GM11168 (cell line): Measurements from ENCODE around the gene ZNF662.
"Not testable (repeated sequence)": the region's sequence is repeated elsewhere in the genome, so short reads cannot be mapped to it uniquely, and the experiment has no call there.

Source experiments
- in situ Hi-C: fragments of 300-500 bp; cut with MboI; formaldehyde crosslinking; loops from one replicate; pipeline ENCODE4 v1.12.0; 2022; ENCODE audit warnings: low sequenced_read_pairs; ENCODE audit not compliant: unreplicated experiment

Gene ZNF662

DNA sequence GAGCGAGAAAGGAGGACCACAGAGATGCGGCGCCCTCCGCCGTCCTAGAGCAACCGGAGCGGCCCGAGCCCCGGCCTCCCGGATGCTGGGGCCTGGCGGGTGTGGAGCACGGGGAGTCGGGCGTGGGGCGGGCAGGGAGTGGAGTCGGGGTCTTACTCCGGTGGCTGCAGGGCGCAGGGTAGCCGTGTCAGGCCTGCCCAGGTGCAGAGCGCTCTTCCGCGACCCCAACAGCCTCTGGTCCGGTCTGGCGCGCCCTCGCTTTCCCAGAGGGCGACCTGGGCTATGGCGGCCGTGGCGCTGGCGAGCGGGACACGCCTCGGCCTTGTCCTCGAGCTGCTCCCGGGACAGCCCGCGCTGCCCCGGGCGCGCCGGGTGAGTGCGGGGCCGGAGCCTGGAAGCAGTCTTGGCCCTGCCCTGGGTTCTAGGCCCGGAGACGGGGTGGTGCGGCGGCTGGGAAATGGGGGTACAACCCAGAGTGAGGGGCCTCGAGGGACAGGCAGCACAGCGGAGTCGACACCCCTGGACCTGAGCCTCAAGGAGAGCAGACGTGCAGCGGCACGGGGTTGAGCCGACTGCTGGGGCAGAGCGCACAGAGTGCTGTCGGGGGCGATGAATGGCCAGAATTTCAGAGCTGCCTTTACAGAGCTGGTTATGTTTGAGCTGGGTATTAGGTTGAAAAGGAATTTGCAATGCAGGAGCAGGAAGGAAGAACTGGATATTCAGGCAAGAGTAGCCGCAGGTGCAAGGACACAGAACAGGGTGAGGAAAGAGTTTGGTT, at the start of gene ZNF662:
Gene ZNF662, plus strand, starts transcription at position 73 of the 778 bp plus-strand sequence. CDS start 1,973 bp downstream, outside the sequence.
- in situ Hi-C loops, result no loop called here

DNA sequence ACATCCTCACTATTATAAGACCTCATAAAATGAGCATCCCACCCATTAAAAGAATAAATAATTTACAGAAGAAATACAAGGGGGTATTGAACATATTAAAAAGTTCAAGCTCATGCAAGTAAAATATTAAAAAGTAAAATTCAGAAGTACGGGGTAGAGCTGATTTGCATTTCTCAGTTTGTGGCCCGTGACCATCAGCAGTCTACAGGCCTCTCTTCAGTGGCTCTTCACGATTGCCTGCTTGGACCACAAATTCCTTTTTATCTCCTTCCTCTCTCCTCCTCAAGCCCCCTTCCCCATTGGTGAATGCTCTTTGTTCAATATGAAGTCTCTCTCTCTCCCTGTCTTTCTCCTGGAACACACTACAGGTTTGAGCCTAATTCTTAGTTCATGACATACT, 49.4 kb upstream of the ZNF662 start:
- in situ Hi-C loops, result no loop called here

- in situ Hi-C loops, result no loop called here
Measured at GRCh38 chr3:42864321-42864950, 41.5 kb upstream of the ZNF662 start.

- in situ Hi-C loops, result no loop called here
Measured at GRCh38 chr3:42865256-42865655, 40.7 kb upstream of the ZNF662 start.

GRCh38 chr3:42867138-42867537, 38.8 kb upstream of the ZNF662 start:
- in situ Hi-C loops, result no loop called here

- in situ Hi-C loops, result no loop called here
Measured at GRCh38 chr3:42868841-42869240, 37.1 kb upstream of the ZNF662 start.

DNA sequence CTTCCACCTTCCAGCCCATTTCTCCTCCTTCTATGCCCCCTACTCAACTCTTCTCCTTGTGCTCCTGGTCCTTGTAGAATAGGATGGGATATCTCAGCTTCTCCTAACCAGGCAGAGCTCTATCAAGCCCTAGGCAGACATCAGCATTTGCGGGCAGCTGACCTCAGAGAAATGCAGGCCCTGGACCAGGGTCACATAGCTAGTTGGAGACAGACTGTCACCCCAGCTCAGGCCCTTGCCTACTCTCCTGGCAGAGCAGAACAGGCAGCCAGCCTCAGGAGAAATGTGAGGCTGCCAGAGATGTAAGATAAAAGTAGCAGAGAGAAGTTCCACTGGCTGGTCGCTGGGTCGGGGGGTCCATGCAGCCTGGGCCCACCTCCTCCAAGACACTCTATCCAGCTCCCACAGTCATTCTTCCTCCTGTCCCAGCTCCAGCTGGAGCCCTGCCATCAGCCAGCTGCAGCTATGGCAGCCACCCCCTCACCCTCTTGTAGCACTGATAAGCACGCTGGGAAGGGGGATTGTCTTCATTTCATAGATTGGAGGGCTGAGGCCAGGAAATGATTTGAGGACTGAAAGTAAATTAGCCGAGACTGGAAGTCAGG, 34.2 kb upstream of the ZNF662 start:
- in situ Hi-C loops, result loop anchor here (10.0 kb wide), 1 partner anchor 97 kb away; the partner anchor contains the start of gene CCDC13

DNA sequence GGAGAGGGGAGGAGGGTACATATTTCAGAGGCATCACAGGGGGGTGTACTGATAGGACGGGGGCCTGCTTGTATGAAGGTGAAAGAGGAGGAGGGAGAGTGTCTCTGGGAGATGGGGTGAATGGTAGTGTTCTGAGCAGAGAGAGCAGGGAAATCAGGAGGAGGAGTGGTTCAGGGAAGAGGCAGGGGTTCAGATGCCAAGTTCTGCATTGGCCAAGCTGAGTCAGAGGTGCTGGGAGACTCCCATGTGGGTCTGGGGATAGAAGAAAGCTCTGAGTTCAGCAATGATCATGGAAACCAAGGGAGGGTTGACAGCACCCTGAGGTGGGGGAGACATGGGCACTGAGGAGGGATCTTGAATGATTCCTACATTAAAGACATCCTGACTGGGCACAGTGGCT, 33.2 kb upstream of the ZNF662 start:
- in situ Hi-C loops, result loop anchor here (10.0 kb wide), 1 partner anchor 98 kb away; the partner anchor contains the start of gene CCDC13

DNA sequence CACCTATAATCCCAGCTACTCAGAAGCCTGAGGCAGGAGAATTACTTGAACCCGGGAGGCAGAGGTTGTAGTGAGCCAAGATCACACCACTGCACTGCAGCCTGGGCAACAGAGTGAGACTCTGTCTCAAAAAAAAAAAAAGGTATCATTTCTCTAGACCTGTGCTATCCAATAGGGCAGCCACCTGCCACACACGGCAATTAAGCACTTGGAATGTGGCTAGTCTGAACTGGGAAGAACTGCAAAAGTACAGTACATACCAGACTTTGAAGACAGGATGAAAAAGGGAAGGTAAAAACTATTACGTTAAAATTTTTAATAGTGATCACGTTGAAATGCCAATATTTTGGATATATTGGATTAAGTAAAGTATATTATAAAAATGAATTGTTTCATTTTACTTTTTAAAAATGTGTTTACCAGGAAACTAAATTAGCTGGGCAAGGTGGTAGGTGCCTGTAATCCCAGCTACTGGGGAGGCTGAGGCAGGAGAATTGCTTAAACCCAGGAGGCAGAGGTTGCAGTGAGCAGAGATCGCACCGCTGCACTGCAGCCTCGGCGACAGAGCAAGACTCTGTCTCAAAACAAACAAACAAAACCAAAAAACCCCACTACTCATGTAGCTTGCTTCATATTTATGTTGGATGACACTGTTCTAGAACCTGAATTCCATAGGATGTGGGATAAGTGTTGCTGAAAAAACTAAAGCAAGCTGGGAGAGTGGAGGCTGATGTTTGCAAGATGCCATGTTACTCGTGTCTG, 32.5 kb upstream of the ZNF662 start:
- in situ Hi-C loops, result loop anchor here (10.0 kb wide), 1 partner anchor 99 kb away; the partner anchor contains the start of gene CCDC13

GRCh38 chr3:42874749-42875148, 31.2 kb upstream of the ZNF662 start:
- in situ Hi-C loops, result loop anchor here (10.0 kb wide), 1 partner anchor 100 kb away; the partner anchor contains the start of gene CCDC13

DNA sequence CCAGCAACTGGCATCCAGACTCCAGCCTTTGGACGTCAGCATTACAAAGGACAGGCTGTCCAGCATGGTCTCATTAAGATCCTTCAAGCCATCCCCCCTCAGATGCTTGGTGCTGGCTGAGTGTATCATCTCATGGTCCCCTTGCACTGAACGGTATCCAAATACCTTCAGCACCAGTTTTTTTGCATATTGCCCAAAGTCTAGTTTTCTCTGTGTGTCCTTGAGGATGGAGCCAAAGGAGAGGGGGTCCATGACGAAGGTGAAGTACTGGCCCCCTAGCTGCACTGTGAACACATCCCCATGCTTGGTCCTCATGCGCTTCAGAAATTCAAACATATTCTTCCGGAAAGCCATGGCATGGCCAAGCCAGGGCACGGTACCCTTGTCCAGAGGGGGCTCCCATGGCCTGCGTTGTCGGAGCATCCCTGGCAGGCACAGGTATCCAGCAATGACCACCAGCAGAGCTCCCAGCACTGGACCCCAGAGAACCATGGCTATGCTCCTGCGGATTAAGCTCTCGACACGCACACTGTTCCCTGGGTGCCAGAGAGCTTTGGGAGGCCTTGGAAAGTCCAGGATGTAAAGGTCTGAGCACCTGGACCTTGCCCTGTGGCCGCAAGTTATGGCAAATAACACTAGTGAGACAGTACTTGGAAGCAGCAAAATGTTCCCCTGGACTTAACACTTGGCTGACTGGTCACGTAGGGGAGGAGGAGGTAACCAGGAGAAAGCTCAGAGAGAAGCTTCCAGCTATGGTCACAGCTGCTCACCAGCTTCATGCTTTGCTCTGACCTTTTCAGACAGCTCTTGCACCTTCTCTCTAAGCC, 30.4 kb upstream of the ZNF662 start, which contains the start of gene CYP8B1:
Gene CYP8B1, minus strand, starts transcription at position 555 of the 827 bp plus-strand sequence. Its CDS starts 63 bp downstream, at position 492.
- in situ Hi-C loops, result loop anchor here (10.0 kb wide), 1 partner anchor 101 kb away; the partner anchor contains the start of gene CCDC13

DNA sequence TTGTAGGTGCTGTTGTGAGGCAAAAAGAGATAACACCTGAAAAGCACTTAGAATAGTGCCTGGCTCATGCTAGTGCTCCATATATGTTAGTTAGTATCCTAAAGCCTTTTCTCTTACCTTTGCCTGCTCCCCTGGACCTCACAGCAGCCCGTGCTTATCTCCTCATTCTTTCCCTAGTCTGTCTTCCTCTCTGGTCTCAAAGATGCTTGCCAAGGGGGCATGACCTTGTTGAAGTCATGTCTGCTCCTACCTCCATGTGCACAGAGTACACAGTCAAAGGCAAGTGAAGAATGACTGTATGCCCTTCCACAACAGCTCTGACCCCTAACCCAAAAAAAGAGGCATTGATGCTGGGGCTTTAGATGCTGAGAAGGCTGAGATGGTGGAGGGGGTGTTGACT, 29.5 kb upstream of the ZNF662 start:
- in situ Hi-C loops, result loop anchor here (10.0 kb wide), 1 partner anchor 102 kb away; the partner anchor contains the start of gene CCDC13

GRCh38 chr3:42876940-42877720, 28.8 kb upstream of the ZNF662 start:
- in situ Hi-C loops, result loop anchor here (10.0 kb wide), 1 partner anchor 102 kb away; the partner anchor contains the start of gene CCDC13

DNA sequence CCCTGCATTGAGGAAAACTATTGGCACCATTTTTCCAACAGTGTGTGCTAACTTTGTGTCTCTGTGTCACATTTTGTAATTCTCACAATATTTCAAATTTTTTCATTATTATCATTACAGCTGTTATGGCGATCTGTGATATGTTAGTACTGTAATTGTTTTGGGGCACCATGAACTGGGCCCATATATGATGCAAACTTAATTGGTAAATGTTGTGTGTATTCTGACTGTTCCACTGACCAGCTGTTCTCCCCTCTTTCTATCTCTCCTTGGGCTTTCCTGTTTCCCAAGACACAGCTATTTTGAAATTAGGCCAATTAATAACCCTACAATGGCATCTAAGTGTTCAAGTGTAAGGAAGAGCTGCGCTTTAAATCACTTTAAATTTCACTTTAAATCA, 28.1 kb upstream of the ZNF662 start:
- in situ Hi-C loops, result loop anchor here (10.0 kb wide), 1 partner anchor 103 kb away; the partner anchor contains the start of gene CCDC13

DNA sequence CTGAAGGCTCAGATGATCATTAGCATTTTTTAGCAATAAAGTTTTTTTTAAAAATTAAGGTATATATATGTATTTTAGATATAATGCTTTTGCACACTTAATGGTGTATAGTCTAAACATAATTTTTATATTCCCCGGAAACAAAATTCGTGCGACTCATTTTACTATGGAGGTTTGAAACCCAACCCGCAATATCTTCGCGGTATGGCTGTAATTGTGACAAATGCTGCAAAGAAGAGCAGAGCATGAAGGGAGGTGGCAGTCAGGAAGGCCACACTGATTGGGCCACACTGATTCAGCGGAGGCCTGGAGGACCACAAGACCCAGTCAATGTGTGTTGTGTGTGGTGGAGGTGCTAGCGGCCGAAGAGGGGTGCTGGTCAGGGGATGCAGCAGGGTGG, 25.8 kb upstream of the ZNF662 start:
- in situ Hi-C loops, result no loop called here

DNA sequence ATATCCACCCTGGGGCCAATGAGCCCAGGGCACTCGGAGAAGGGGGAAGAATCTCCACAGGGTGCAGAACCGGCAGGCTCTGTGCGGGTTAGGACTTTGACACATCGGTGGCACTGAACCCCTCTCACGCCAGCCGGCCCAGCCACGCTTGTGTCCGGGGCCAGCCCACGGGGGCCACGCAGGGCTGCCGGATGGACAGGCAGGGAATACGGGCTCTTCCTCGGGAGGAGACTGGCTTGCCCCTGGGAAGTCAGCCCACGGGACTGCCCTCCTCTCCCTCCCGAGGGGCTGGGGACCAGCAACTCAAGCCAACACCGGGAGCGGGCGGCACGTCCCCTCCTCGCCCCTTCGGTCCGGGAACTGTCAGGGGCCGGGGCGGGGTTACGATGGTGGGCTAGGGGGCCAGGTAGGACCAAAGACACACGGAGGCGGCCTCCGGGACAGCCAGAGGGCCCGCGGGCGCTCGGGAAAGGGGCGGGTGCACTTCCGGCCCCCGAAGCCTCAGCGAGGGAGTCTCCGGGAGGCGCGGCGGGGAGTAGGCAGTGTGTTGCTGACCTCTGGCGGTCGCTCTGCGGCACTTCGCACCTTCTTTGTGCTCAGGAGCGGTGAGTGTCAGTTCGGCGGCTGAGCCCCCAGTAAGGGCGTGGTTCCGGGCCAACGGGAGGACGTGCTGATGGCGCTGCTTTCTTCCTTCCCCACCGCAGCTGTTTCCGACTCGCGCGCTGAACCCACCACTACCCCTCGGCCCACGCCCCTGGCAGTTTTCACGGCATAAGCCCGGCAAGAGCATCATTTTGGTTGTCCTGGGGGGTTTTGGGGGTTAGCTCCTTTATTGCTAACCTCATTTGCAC, 25.1 kb upstream of the ZNF662 start:
- in situ Hi-C loops, result no loop called here

- in situ Hi-C loops, result not testable (repeated sequence)
Measured at GRCh38 chr3:42883251-42883930, 22.6 kb upstream of the ZNF662 start.
